H9 (cell line): Measurements from ENCODE around the gene NTRK2. TPM values are rescaled to one million over a fixed set of nuclear protein-coding genes. Genes with fewer than 3 reads are reported as not detected.

Source experiments
- DNase-seq: peaks from one replicate; pipeline ENCODE4 v3.0.0-alpha.2; 2017
- H2AFZ ChIP-seq: one replicate; pipeline ENCODE4 v1.6.1; 2013; ENCODE audit warnings: mild to moderate bottlenecking, low read length, control low read depth, moderate library complexity
- H2AK5ac ChIP-seq: 2 replicates; pipeline ENCODE4 v1.6.1; 2013; ENCODE audit warnings: low read length, control low read depth, mixed read lengths; ENCODE audit not compliant: insufficient read length
- H2BK120ac ChIP-seq: one replicate; pipeline ENCODE4 v1.6.1; 2013; ENCODE audit warnings: low read depth, mild to moderate bottlenecking, low read length, control low read depth, inconsistent platforms; ENCODE audit not compliant: poor library complexity, severe bottlenecking
- H2BK12ac ChIP-seq: 2 replicates; pipeline ENCODE4 v1.6.1; 2013; ENCODE audit warnings: low read length, control low read depth, mixed read lengths, low read depth; ENCODE audit not compliant: insufficient read length
- H2BK15ac ChIP-seq: 2 replicates; pipeline ENCODE4 v1.6.1; 2013; ENCODE audit warnings: low read depth, low read length, control low read depth
- H2BK20ac ChIP-seq: one replicate; pipeline ENCODE4 v1.6.1; 2013; ENCODE audit warnings: low read depth, mild to moderate bottlenecking, low read length, control low read depth, inconsistent platforms; ENCODE audit not compliant: poor library complexity, severe bottlenecking
- H2BK5ac ChIP-seq: 2 replicates; pipeline ENCODE4 v1.6.1; 2013; ENCODE audit warnings: low read length, control low read depth, mixed read lengths; ENCODE audit not compliant: insufficient read length
- H3K14ac ChIP-seq: 2 replicates; pipeline ENCODE4 v1.6.1; 2013; ENCODE audit warnings: low read length, control low read depth; ENCODE audit not compliant: insufficient read depth
- H3K18ac ChIP-seq: 2 replicates; pipeline ENCODE4 v1.6.1; 2013; ENCODE audit warnings: low read depth, mild to moderate bottlenecking, mixed read lengths, low read length, control low read depth; ENCODE audit not compliant: insufficient read length
- H3K23ac ChIP-seq: 2 replicates; pipeline ENCODE4 v1.6.1; 2013; ENCODE audit warnings: low read length, control low read depth, mixed read lengths, low read depth; ENCODE audit not compliant: insufficient read length
- H3K23me2 ChIP-seq: 2 replicates; pipeline ENCODE4 v1.6.1; 2013; ENCODE audit warnings: low read depth, mild to moderate bottlenecking, mixed read lengths, low read length, control low read depth; ENCODE audit not compliant: insufficient read length, poor library complexity, severe bottlenecking
- H3K27ac ChIP-seq: 2 replicates; pipeline ENCODE4 v1.5.1; 2013; ENCODE audit warnings: low read length, control low read depth, mixed read lengths, low read depth; ENCODE audit not compliant: insufficient read length
- H3K27me3 ChIP-seq: 2 replicates; pipeline ENCODE4 v1.6.1; 2013; ENCODE audit warnings: low read length, control low read depth, inconsistent platforms; ENCODE audit not compliant: insufficient read depth
- H3K4ac ChIP-seq: 2 replicates; pipeline ENCODE4 v1.6.1; 2013; ENCODE audit warnings: low read depth, mild to moderate bottlenecking, control low read depth, inconsistent platforms, low read length, moderate library complexity
- H3K4me1 ChIP-seq: 2 replicates; pipeline ENCODE4 v1.6.1; 2013; ENCODE audit warnings: low read length, control low read depth, inconsistent platforms; ENCODE audit not compliant: insufficient read depth
- H3K4me2 ChIP-seq: 2 replicates; pipeline ENCODE4 v1.6.1; 2013; ENCODE audit warnings: low read length, control low read depth, mixed read lengths; ENCODE audit not compliant: insufficient read length, insufficient read depth
- H3K56ac ChIP-seq: 2 replicates; pipeline ENCODE4 v1.6.1; 2013; ENCODE audit warnings: low read depth, mild to moderate bottlenecking, mixed read lengths, low read length, control low read depth; ENCODE audit not compliant: insufficient read length
- H3K79me1 ChIP-seq: 2 replicates; pipeline ENCODE4 v1.6.1; 2013; ENCODE audit warnings: low read depth, mild to moderate bottlenecking, moderate library complexity, low read length, control low read depth, inconsistent platforms; ENCODE audit not compliant: insufficient read depth, poor library complexity, severe bottlenecking
- H3K79me2 ChIP-seq: 2 replicates; pipeline ENCODE4 v1.6.1; 2013; ENCODE audit warnings: low read length, control low read depth, inconsistent platforms; ENCODE audit not compliant: insufficient read depth
- H3K9ac ChIP-seq: 2 replicates; pipeline ENCODE4 v1.6.1; 2013; ENCODE audit warnings: low read length, control low read depth, mixed read lengths; ENCODE audit not compliant: insufficient read length; ENCODE audit errors: extremely low read depth
- H3K9me3 ChIP-seq: one replicate; pipeline ENCODE4 v1.6.1; 2013; ENCODE audit warnings: low read depth, low read length, inconsistent platforms; ENCODE audit not compliant: control insufficient read depth
- H3T11ph ChIP-seq: one replicate; pipeline ENCODE4 v1.6.1; 2013; ENCODE audit warnings: mild to moderate bottlenecking, low read length, control low read depth, inconsistent platforms
- H4K20me1 ChIP-seq: one replicate; pipeline ENCODE4 v1.6.1; 2013; ENCODE audit not compliant: control insufficient read depth, insufficient read length, insufficient read depth
- H4K5ac ChIP-seq: 2 replicates; pipeline ENCODE4 v1.6.1; 2013; ENCODE audit warnings: low read depth, mild to moderate bottlenecking, mixed read lengths, low read length, control low read depth; ENCODE audit not compliant: insufficient read length
- H4K8ac ChIP-seq: replicated peaks from 2 replicates; pipeline ENCODE4 v1.6.1; 2013; ENCODE audit warnings: low read length, control low read depth, mixed read lengths, low read depth; ENCODE audit not compliant: insufficient read length
- H4K91ac ChIP-seq: 2 replicates; pipeline ENCODE4 v1.6.1; 2013; ENCODE audit warnings: low read depth, mild to moderate bottlenecking, moderate library complexity, mixed read lengths, low read length, control low read depth; ENCODE audit not compliant: insufficient read length
- H3K27ac Mint-ChIP-seq, 3 experiments: 2 replicates in 2 of 3; 3 replicates in 1 of 3; pipeline ENCODE4 v1.8.0; 2020 to 2021; ENCODE audit warnings: mixed read lengths in 3 of 3, mild to moderate bottlenecking in 1 of 3, moderate library complexity in 1 of 3
- H3K27me3 Mint-ChIP-seq: 2 replicates; pipeline ENCODE4 v1.8.0; 2021; ENCODE audit warnings: low read depth, mild to moderate bottlenecking, moderate library complexity, mixed read lengths
- H3K36me3 Mint-ChIP-seq, 3 experiments: 2 replicates in 2 of 3; 3 replicates in 1 of 3; pipeline ENCODE4 v1.8.0; 2020 to 2021; ENCODE audit warnings: low read depth in 3 of 3, mixed read lengths in 3 of 3; ENCODE audit not compliant: insufficient read depth in 1 of 3
- H3K4me1 Mint-ChIP-seq, 2 experiments: 2 replicates each; pipeline ENCODE4 v1.8.0; 2020; ENCODE audit warnings: mixed read lengths in 2 of 2
- H3K4me3 Mint-ChIP-seq, 2 experiments: 2 replicates in 1 of 2; 3 replicates in 1 of 2; pipeline ENCODE4 v1.8.0; 2020 to 2021; ENCODE audit warnings: mild to moderate bottlenecking in 2 of 2, mixed read lengths in 2 of 2, moderate library complexity in 1 of 2
- H3K9me3 Mint-ChIP-seq, 2 experiments: 2 replicates in 1 of 2; 3 replicates in 1 of 2; pipeline ENCODE4 v1.8.0; 2020; ENCODE audit warnings: mild to moderate bottlenecking in 2 of 2, mixed read lengths in 2 of 2, moderate library complexity in 1 of 2
- CTCF ChIP-seq: fragments of 200-600 bp; sonication (generic); conservative IDR thresholded peaks from 3 replicates; pipeline ENCODE4 v1.8.0; 2021; ENCODE audit warnings: antibody characterized with exemption, mild to moderate bottlenecking
- WGBS: extraction: QIAGEN DNeasy Blood & Tissue Kit; methylation state at CpG from one replicate; pipeline ENCODE4 v1.1.7; 2013; ENCODE audit warnings: missing lambda C conversion rate, low lambda C conversion rate, mixed read lengths; ENCODE audit not compliant: insufficient read length; ENCODE audit errors: extremely low coverage; 5-methylcytosine and 5-hydroxymethylcytosine counted together
- total RNA-seq: library from RNA; stranded (reverse); gene quantifications from 2 replicates; pipeline ENCODE4 v1.2.1, GENCODE V29; 2021

NTRK2 gene
- total RNA-seq, 1 experiment from 2014 or later, result 0.02 TPM

- H4K91ac ChIP-seq, result no peak overlapping the region
- H3K27ac ChIP-seq, result no peak overlapping the region
- H3K9ac ChIP-seq, result no peak overlapping the region
- H4K8ac ChIP-seq, result no peak overlapping the region
- Mint-ChIP-seq H3K4me3 (no peak overlapping the region), H3K27me3 (peaks cover 2% of the 10 kb centered on the region; the same call in 1 of the 2 replicates), H3K9me3 (no peaks in the 10 kb centered on the region; a peak in 1 of 5 replicates), H3K36me3 (no peaks in the 10 kb centered on the region), H3K4me1 (peaks cover 0 to 4% of the 10 kb centered on the region in 2 experiments; a peak in 2 of 4 replicates), H3K27ac (no peak overlapping the region)
- no peak overlapping the region for H2BK12ac ChIP-seq
- DNase-seq, result no peak
- H3K23me2 ChIP-seq, result no peaks in the 10 kb centered on the region
- H3K79me2 ChIP-seq, result no peaks in the 10 kb centered on the region
- H4K5ac ChIP-seq, result no peak overlapping the region
- H2BK20ac ChIP-seq, result no peak overlapping the region
- H3K23ac ChIP-seq, result no peak overlapping the region
- no peaks in the 10 kb centered on the region for H3K9me3 ChIP-seq
- H3K79me1 ChIP-seq, result no peaks in the 10 kb centered on the region
- H2AFZ ChIP-seq, result no peak overlapping the region
- no peak overlapping the region for H2BK15ac ChIP-seq
- no peak overlapping the region for H2BK5ac ChIP-seq
- H3K4ac ChIP-seq, result no peak overlapping the region
- no peaks in the 10 kb centered on the region for H4K20me1 ChIP-seq
- no peak overlapping the region for H2AK5ac ChIP-seq
- no peak for TF ChIP-seq CTCF
- H3K56ac ChIP-seq, result no peak overlapping the region
- H3K14ac ChIP-seq, result no peak overlapping the region
- H3K27me3 ChIP-seq, result no peaks in the 10 kb centered on the region
- no peak overlapping the region for H3T11ph ChIP-seq
- H3K4me1 ChIP-seq, result no peaks in the 10 kb centered on the region
- no peak overlapping the region for H3K4me2 ChIP-seq
- WGBS, result no CpG with 5 or more reads among the region's 13 CpGs
- no peak overlapping the region for H2BK120ac ChIP-seq
- no peak overlapping the region for H3K18ac ChIP-seq
Measured at GRCh38 chr9:84990850-84991513, 321.5 kb downstream of the NTRK2 start.
